ENCODE results near the gene SPACA6.
"Not testable (repeated sequence)": the region's sequence is repeated elsewhere in the genome, so short reads cannot be mapped to it uniquely, and the experiment has no call there.

The SPACA6 gene, protein sequence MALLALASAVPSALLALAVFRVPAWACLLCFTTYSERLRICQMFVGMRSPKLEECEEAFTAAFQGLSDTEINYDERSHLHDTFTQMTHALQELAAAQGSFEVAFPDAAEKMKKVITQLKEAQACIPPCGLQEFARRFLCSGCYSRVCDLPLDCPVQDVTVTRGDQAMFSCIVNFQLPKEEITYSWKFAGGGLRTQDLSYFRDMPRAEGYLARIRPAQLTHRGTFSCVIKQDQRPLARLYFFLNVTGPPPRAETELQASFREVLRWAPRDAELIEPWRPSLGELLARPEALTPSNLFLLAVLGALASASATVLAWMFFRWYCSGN

DNA sequence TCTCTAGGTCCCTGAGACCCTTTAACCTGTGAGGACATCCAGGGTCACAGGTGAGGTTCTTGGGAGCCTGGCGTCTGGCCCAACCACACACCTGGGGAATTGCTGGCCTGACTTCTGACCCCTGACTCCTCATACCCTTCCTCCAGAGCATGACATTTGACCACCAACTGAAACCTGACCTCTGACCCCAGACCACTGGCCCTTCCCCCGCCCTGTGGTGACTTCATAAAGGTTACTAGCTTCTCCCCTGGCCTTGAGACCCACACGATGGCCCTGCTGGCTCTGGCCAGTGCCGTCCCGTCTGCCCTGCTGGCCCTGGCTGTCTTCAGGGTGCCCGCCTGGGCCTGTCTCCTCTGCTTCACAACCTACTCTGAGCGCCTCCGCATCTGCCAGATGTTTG, at the start of gene SPACA6:
SPACA6 (plus strand) TSS at position 71 of the 400 bp plus-strand sequence; CDS start at position 268, 197 bp downstream.
- DNase-seq: no peak

DNA sequence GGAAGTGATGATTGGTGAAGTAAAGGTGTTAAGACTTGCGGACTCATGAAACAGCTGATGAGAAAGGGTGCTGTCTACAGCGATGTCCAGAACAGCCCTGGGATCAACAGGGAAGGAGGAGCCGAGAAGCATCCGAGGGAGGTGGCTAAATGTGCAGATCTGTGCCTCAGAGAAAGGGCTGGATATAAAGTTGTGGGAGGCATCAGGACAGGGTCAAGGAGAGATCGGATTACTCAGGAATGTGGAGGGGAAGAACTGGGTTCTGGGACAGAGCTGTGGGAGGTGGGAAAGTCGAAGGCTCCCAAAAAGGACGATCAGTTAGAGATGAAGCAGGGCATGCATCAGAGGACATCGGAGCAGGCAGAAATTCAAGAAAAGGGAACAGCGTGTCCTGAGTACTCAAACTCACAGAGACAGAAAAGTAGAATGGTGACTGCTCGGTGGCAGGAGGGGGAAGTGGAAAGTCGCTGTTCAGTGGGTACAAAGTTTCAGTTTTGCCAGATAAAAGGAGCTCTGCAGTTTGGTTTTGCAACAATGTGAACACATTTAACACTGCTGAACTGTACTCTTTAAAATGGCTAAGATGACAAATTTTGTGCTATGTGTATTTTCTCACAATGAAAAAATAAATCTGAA, 48.4 kb upstream of the SPACA6 start:
- DNase-seq: no peak

DNA sequence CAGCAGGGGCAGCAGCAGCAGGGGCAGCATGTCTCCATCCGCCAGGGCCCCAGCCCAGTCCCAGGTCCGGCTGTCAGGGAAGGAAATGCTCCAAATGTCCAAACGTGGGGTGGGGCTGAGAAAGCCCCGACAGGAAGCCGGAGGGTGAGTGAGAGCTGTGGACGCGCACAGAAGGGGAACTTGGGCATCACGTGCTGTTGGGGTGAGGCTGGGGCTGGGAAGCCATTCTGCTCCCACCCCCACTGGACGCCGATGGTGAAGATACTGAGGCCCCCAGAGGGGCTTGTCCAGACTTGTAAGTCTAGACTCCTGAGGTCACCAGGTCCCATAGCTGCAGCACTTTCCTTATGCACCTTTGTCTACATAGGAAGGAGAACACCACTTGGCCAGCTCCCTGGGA, 46.4 kb upstream of the SPACA6 start, which contains the start of gene SIGLEC14:
SIGLEC14 (minus strand) TSS at position 96 of the 400 bp plus-strand sequence; CDS start at position 30, 66 bp downstream.
- DNase-seq: not testable (repeated sequence)

DNA sequence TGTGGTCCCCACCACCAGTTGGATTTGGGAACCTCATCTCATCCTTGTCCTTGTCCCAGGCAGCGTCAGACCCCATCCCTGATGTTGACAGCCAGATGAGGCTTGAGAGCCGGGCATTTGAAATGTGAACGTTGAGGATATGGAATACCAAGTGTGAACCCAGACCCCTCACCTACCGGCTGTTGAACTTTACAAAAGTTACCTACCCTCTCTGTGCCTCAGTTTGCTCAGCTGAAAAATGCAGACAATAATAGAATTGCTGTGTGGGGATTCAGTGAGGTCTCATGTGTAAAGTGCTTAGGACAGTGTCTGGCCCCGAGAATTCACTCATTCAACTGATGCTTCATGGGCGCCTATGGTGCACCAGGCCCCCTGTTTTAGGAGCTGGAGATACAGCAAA, 45.8 kb upstream of the SPACA6 start:
- no peak for DNase-seq

DNA sequence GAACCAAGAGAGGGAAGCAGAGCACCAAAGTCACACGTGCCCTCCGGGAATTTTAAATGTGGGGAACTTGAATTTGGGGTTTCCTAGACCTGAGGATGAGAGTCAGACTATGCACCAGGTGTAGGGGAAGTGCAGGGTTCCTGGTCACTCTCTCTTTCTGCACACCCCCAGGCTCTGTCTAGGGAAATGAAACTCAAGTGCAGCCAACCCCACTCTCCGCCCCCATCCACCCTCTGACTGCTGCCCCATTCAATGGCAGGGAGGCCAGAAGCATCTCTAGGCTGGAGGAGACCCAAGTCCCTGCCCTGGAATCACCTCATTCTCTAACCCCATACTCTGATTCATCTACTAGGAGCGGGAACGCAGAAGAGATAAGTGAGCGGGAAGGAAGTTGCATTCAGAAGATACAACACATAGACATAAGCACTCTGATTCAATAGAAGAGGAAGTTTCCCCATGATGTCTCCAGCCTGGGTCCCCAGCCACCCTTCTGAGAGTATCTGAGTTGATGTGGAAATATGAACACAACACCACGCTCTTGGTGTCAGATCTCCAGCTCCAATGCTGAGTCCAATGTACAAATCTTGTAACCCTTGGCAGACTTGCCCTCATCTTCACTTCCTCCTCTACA, 41.8 kb upstream of the SPACA6 start:
- no peak for DNase-seq

DNA sequence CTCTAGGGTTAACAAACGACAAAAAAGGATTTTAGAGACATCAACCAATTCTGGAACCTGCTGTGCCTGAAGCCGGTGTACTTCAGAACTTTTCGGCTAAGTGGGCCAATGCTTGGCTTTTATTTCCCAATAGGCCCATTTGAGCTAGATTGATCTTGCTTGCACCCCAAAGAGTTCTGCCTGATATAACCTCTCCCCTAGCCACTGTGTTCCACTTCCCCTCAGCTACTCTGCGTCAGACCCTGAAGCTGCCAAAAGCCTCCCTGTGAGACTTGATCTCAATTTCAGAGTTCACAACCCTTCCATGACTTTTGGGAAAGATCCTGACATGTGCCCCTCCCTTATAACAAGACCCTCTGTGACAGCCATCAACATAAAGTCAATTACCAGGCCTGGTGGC, 40.9 kb upstream of the SPACA6 start:
- no peak for DNase-seq

DNA sequence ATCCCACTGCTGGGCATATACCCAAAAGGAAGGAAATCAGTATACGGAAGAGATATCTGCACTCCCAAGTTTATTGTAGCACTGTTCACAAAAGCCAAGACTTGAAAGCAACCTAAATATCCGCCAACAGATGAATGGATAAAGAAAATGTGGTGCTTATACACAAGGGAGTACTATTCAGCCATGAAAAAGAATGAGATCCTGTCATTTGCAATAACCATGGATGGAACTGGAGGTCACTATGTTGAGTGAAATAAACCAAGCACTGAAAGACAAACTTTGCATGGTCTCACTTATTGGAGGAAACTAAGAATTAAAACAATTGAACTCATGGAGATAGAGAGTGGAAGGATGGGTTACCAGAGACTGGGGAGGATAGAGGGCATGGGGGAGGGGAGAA, 40.0 kb upstream of the SPACA6 start:
- no peak for DNase-seq

DNA sequence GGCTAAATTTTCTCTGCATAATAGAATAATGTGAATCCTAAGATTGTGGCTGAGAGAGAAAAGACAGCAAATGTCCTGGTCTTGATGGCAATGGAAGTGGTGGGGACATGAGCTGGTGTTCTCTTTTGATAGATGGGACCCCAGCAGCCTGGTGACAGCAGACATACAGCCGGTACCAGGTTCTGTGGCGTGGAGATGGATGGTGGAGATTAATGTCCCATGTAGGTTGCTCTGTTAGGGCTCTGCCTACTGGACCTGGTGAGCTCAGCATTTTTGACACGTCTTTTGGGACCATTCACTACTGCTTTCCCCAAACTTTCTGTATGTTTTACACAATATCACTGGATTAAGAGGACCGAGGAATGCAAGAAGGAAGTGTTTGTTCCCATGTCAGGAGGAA, 38.3 kb upstream of the SPACA6 start:
- no peak for DNase-seq

DNA sequence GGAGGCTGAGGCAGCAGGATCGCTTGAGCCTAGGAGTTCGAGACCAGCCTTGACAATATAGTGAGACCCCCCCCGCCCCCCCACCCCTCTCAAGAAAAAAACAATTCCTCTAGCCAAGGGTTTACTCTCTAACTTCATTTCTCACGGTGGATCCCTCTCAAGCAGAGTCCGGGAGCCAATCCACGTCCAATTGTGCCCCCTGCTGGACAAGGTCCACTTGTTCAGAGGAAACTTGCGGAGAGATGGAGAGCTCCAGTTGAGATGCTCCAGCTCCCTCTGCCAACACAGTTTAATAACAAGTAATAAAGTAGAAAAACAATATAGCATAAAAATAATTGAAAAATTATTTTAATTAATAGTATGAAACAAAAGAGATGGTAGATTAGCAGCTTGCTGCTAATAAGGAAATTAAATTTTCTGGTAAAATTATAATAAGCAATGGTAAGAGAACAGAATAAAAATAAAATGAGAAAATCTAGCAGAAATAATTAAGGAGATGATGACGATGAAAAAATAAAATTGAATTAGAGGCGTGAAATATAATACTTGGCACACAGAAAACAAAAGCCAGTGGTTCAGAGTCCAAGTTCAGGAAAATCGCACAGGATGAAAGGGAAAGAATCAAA, 32.0 kb upstream of the SPACA6 start:
- peak; percentile 47 for DNase-seq

DNA sequence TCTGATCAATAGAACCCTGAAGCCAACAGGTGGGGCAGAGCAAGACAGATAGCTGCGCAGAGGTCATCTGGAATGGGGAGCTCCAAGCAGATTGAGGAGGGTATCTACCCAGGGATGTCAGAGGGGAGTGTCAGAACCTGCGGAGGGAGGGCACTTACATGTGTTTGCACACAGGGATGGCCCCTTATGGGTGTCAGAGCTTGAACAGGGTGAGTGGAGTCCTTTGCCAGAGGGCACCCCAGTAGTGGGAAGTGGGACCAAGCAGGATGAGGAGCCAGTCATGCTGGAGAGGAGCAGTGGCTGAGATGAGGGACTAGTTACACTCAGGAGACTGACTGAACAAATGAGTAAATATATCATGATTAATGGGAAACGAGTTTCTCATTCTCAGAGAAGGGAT, 29.5 kb upstream of the SPACA6 start:
- no peak for DNase-seq

DNA sequence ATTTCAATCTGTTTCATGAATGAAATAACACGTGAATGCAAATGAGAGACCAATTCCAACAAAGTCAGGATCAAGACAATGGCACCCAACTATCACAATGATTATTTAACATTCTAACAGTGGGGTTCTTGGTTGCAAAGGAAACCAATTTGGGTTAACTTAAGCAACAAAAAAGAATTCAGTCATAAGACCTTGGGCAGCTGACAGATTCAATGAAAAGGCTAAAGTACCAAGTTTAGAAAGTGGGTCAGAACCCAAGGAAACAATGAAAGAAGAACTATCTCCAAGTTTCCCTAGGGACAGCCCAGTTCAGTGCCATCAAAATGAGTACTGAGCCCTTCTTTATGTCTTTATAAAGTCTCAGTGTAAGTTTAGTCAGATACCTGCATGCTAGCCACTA, 29.0 kb upstream of the SPACA6 start:
- no peak for DNase-seq

DNA sequence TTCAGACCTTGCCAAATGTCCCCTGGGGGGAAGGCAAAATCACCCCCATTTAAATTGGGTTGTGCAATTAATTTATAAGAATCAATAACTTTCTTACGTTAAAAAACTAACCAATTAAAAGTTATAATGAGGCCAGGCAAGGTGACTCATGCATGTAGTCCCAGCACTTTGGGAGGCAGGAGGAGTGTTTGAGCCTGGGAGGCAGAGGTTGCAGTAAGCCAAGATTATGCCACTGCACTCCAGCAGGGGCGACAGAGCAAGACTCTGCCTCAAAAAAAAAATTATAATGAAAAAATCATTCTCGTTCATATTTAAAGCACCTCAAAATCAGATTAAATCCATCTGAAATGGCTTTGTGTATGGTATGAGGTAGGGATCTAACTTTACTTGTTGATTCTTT, 28.1 kb upstream of the SPACA6 start:
- DNase-seq: no peak

DNA sequence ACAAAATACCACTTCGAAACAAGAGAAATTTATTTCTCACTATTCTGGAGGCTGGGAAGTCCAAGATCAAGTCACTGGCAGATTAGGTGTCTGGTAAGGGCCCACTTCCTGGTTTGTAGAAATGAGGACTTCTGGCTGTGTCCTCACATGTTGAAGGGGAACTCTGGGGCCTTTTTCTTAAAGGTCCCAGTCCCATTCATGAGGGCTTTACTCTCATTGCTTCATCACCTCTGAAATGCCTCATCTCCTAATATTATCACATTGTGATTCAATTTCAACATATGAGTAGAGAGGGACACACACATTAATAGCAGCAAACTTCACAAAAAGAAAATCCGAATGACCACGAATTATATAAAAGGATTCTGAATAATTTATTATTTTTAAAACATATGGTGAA, 24.9 kb upstream of the SPACA6 start:
- DNase-seq: no peak

DNA sequence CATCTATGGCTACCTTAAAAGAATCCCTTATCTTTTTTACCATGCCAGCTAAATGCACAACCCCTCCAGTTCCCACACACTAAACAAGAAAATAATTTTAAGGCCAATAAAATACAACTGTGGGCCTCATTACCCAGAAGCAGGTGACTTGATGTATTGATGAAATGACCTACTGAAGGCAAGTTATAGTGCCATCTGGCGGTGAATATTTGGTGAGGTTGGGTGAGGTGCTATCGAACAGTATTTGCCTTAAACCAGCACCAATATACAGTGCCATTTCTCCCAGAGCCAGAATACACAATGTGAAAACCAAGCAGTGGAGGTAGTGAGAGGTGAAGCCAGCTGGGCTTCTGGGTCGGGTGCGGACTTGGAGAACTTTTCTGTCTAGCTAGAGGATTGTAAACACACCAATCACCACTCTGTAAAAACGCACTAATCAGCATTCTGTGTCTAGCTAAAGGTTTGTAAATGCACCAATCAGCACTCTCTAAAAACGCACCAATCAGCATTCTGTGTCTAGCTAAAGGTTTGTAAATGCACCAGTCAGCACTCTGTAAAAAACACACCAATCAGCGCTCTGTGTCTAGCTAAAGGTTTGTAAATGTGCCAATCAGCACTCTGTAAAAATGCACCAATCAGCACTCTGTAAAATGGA, 17.1 kb upstream of the SPACA6 start:
- DNase-seq: not testable (repeated sequence)

DNA sequence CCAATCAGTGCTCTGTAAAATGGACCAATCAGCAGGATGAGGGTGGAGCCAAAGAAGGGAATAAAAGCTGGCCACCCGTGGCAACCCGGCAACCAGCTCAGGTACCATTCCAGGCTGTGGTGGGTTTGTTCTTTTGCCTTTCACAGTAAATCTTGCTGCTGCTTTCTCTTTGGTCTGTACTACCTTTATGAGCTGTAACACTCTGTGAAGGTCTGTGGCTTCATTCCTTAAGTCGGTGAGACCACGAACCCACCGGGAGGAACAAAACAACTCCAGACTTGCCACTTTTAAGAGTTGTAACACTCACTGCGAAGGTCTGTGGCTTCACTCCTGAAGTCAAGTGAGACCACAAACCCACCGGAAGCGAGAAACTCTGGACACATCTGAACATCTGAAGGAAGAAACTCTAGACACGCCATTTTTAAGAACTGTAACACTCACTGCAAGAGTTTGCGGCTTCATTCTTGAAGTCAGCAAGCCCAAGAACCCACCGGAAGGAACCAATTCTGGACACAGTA, 16.5 kb upstream of the SPACA6 start:
- no peak for DNase-seq

DNA sequence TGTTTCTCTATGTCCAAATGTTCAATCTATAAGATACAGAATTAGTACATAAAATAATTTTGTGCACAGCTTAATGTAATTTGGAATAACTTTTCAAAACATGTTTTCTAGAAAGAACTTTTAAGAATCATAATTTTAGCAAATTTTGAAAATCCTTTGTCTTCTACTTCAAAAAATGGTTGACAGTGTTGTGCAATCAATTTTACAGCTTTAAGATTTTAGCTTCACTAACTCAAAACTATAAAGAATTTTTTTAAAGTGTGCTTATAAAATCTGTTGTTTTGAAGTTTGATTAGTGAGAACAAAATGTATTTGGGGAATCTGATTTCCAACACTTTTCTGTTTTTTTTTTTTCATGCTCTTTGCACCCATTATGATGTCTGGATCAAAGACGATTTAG, 12.7 kb upstream of the SPACA6 start:
- DNase-seq: no peak

DNA sequence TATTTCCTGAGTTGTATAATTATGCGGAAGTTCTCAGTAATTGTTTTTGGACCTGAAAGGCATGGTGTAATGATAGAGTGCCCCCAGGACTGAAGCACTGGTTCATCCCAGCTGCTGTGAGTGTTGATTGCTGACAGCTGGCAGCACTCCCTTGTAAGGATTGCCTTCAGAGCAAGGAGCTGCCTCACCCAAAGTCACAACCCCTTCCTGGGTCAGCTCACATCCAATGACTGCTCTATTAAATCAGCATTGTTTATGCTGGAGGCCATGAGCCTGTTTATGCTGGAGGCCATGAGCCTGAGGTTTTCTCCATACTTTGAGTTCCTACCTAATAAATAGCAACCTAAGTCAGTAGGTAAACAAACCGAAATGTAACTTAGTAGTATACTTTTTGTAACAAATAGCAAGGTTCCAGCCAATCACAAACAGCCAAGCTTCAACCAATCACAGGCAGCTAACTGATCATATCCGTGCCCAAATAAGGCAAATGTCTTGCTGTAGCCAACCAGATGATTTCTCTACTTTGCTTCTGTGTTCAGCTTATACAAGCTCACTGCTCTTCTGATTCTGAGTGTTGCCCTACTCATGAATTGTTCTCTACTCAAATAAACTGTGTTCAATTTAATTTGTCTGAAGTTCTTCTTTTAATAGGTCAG, 11.7 kb upstream of the SPACA6 start:
- no peak for DNase-seq

DNA sequence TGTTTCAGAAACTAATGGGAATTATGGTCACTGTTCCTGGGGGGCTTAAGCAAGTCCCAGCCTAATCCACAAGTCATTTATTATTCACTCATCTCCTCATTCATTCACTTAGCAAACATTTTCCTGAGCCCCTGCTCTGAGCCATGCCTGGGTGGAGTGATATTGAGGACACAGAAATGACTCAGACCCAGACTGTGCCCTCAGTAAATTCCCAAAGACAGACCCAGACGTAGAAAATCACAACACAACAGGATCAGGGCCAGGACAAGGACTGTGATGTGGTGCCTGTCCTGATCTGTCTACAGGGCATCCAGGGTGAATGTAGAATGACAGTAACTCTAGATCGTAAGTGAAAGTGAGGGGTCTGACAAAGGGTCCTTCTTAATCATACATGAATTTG, 7.0 kb upstream of the SPACA6 start:
- DNase-seq: no peak

DNA sequence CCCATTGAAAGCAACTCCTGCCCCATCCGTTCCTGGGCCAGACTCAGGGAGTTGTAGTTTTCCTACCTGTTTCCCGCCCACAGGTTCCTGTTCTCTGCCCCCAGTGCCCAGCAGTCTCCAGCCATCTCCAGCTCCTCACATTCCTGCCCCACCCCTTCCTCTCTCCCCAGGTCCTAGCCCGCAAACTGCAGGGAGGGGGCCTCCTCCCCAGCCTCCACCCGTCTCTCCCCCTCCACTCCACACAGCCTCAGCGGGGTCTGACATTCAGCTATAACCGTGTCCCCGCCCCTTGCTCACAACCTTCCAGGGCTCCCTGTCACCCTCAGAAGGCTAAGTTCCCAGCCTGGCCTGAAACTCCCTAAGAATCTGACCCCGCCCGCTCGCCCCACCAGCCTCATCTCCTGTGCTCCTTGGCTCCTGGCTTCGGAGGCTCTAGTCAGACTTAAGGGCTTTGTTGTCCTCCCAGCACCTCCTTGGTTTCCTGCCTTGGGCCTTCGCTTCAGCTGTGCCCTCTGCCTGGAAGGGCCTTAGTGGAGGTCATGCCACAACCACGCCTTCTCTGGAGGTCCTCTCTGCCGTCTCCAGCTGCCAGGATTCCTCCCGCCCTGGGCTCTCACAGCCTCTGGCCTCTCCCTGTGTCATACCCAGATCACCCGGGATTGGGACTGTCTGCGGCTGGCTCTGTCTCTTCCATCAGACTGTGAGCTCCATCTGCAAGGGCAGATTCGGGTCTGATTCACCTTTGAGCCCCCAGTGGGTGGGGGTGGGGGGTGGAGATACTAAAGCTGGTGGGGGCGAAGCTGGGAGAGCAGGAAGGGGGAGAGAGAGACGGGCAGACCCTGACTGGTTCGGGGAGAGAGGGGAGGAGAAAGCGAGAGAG, 5.1 kb upstream of the SPACA6 start:
- DNase-seq: peak; percentile 41

DNA sequence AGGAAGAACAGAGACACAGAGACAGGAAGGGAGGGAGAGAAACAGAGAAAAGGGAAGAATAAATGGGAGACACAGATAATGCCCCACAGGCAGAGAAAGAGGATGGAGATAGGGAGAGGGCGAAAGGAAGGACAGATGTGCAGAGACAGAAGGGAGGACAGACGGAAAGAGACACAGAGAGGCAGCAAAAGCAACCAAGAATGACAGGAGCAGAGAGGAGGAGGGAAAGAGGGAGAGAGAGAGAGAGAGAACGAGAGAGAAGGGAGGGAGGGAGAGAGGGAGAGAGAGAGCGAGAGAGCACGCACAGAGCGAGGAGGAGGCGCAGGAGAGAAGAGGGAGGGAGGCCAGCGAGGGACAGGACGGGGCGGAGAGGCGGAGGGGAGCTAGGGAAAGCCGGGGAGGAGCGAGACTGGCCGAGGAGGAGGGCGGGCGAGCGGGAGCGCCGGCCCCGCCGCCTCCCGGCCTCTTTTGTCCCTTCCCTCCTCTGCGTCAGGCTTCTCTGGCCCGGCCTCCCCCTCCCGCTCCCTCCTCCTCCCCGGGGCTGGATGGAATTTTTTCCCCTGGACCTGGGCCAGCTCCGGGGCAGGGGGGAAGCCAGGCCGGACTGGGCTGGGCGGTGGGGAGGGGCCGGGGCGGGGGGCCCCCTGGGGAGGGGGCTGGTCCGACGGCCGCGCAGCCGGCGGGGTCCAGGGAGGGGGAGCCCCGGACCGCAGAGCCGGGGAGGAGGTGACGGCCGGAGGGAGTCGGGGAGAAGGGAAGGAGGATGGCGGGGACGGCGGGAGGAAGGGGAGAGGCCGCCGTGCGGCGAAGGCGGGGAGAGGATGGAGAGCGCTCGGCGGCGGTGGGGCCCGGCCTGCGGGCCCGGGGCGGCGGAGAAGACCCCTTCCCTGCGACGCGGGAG, 4.2 kb upstream of the SPACA6 start:
- peak; percentile 62 for DNase-seq
